GM19193 (cell line): ENCODE results near the gene TLX2.

Experiments used
- POLR2A ChIP-seq: IDR thresholded peaks from 4 replicates; pipeline ENCODE4 v1.6.1; 2011; ENCODE audit not compliant: insufficient read depth, insufficient read length; ENCODE audit errors: extremely low read depth

The TLX2 gene

GRCh38 chr2:74516650-74517049, 2.4 kb downstream of the TLX2 start:
- TF ChIP-seq POLR2A, result no peak

DNA sequence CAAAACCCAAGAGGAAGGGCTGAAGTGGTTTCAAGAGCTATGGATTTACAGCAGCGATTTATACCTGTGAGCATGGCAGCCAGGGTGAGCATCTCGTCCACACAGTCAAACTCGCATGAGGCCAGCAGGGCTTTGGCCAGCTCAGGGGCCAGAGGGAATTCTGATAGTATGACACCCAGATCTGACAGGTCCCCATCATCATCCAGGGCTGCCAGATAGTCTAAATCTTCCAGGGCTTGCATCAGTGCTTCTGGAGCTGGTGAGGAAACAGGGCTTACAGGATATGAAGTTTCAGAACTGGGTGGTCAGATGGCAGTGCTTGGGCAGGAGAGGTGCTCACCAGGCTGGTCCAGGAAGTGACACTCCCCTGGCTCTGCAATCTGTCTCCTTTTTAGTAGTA, 8.3 kb downstream of the TLX2 start:
- no peak for TF ChIP-seq POLR2A

DNA sequence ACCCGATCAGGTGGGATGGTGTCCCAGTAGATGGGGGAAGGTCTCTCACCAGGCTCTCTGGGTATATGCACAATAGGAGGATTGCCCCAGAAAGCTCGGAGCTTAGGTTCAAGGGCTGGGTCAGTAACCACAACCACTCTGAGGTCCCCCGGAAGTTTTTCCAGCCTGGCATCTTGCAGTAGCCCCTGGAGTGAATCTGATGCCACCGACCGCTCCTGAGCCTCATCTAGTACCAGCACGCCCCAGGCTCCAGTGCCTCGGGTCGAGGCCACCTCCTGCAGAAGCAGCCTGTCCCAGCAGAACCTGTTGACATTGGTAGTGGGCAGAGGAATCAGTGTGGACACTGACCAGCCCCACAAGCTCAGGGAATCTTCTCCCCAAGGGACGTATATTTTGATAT, 9.8 kb downstream of the TLX2 start:
- no peak for TF ChIP-seq POLR2A

DNA sequence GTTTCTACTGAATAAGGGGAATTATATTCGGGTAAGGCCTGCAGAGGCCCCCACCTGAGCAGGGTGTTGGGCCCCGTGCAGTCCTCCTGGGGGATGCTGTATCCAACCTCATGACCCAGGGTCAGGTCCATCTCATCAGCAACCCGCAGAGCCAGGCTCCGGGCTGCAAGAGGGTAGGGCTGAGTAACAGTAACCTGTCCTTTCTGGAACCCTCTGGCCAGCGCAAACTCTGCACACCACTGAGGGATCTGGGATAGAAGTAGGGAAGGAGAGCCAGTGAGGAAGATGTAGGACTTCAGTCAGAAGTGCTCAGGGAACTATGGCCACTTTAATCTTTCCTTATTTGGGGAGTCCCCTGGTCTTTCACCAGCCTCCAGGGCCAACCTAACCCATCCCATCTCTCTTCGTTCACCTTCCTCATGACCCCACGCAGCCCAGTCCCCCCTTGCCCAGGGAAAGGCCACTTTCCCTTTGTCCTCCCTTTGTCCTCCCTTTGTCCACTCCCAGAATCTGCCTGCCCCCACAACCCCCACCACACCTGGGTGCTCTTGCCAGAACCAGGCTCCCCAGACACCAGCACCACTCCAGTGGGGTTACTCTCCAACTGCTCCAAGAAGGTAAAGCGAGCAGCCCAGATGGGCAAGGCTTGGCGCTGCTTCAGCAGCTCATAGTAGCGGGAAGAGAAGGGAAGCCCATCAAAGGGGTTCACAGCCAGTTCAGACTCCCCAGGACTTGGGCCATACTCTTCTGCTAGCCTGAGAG, 10.9 kb downstream of the TLX2 start:
- no peak for TF ChIP-seq POLR2A

DNA sequence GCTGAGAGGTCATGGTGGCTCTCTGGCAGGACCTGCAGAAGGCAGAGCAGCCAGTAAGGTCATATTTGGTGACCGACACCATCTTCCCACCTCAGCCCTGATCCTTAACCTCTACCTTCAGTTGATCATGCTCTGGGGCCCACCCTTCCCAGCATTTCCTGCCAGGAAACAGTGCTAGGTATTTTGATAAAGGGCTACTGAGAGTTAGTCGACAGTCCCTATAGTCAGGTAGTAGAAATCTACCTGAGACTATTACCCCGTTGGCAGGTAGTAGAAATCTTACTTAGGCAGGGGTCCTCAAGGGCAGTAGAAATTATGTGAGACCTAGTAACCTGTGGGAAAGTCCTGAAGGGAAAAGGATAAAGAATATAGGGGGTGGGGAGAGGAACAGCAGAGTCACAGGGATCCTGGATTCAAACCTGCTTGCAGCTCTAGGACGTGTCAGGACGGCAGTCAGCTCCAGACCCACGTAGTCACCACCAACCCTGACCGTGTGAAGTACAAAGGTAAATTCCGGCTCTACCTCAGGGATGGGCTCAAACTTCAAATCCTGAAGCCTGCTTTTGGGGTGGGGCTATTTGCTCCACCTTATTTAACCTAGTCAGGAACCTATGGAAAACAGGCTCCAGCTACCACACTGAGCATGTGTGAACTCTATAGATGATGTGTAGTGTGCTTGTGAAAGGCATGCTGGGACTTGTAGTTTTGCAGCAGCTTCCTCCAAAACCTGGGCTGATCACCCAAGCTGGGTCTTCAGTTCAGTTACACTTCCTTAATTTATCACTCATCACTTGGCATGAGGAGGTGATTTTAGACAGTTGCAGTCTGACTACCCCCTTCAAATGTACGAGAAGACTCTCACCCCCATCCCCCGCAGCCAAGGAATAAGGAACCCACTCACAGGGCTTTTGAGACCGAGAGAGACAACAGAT, 11.7 kb downstream of the TLX2 start, which contains the start of gene DQX1:
Gene DQX1 (minus strand): TSS at position 515 of the 932 bp plus-strand sequence. CDS start 502 bp downstream, at position 13.
- no peak for TF ChIP-seq POLR2A

DNA sequence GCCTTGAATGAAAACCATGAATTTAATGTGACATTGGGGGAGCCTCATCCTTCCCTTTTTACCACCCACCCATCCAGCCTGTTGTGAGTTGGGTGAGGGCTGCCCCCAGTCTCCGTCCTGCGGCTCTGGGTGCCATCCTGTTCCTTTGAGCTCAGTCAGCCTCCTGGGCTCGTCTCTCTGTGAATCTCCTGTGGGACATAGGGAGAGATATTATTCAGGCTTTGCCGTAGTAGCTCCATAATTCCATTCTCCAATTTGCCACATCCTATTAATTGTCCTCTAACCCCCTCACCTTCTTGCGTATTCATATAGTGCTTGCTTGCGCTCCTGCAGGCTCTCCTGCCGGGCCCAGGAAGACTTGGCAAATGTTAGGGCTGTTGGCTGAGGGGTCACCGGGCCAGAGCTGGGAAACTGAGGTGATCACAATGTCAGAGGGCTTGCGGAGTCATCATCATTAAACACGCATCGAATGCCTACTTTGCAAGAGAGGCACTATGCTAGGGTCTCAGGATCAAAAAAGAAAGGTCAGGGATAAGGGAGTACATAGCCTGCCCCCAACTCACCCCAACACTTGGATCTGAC, 12.5 kb downstream of the TLX2 start:
- TF ChIP-seq POLR2A, result no peak

GRCh38 chr2:74527741-74528140, 13.5 kb downstream of the TLX2 start:
- TF ChIP-seq POLR2A, result no peak

- no peak for TF ChIP-seq POLR2A
These were observed 14.5 kb downstream of the TLX2 start for GRCh38 chr2:74528600-74529356.

DNA sequence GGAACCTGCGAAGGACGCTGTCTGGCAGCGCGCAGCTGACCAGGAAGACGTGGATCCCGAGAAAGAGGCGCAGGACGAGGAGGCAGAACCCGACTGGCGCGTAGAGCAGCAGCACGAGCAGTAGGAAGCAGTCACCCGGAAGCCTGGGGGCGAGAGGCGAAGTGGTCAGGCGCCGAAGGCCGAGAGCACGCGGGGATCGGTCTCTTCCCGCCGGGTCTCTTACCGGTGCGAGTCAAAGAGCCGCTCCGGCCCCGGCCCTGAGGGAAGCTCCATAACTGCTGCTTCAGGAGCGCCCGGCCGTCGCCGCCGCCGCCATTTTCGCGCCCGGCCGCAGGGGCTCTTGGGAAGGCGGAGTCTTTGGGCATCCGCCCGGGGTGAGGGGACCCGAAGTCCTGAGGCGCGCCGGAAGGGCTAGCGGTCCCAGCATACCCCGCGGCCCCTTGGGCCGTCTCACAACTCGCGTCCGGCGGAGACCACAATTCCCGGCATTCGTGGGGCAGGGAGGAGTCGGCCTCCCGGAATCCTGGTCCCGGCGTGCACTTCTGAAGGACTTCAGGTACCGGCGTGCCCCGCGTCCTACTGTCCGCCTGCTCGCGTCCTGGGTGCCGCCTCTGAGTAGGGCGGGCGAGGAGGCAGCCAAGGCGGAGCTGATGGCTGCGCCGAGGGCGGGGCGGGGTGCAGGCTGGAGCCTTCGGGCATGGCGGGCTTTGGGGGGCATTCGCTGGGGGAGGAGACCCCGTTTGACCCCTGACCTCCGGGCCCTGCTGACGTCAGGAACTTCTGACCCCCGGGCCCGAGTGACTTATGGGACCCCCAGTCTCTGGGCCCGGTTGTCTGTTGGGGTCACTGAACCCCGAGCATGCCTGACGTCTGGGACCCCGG, 15.3 kb downstream of the TLX2 start, which contains the start of the genes AUP1 and HTRA2:
Gene AUP1 (minus strand): TSS at position 350 of the 882 bp plus-strand sequence. CDS start 77 bp downstream, at position 273.
Gene HTRA2 (plus strand): TSS at position 577 of the 882 bp plus-strand sequence. CDS start 74 bp downstream, at position 651.
- TF ChIP-seq POLR2A, result peak; percentile 98

DNA sequence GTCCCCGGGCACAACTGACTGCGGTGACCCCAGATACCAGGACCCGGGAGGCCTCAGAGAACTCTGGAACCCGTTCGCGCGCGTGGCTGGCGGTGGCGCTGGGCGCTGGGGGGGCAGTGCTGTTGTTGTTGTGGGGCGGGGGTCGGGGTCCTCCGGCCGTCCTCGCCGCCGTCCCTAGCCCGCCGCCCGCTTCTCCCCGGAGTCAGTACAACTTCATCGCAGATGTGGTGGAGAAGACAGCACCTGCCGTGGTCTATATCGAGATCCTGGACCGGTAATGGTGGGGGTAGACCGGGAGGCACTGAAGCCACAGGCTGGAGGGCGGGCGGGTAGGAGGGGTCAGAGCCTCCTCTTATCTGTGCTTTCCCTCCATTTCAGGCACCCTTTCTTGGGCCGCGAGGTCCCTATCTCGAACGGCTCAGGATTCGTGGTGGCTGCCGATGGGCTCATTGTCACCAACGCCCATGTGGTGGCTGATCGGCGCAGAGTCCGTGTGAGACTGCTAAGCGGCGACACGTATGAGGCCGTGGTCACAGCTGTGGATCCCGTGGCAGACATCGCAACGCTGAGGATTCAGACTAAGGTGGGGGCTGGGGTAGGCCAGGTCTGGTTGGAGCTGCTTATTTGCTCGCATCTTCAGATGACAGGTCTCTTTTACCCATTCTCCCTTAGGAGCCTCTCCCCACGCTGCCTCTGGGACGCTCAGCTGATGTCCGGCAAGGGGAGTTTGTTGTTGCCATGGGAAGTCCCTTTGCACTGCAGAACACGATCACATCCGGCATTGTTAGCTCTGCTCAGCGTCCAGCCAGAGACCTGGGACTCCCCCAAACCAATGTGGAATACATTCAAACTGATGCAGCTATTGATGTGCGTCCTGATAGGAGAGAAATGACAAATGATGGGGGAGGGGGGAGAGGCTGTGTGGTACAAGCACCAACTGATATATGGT, 16.3 kb downstream of the TLX2 start:
- TF ChIP-seq POLR2A, result peak; percentile 51

DNA sequence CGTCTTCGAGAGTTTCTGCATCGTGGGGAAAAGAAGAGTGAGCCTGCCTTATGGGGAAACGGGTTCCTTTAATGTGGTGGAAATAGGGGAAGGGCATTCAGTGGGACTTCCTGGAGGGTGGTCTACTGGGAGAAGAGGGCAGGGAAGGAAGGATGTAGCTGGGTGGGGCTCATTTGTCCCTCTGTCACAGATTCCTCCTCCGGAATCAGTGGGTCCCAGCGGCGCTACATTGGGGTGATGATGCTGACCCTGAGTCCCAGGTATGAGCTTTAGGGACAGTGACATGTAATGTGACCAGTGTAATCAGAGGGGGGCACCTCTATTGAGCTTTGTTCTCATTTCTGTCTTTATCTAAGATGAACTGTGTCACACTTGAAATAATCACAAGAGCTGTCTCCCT, 17.4 kb downstream of the TLX2 start:
- TF ChIP-seq POLR2A, result no peak

GRCh38 chr2:74532222-74532621, 18.0 kb downstream of the TLX2 start:
- TF ChIP-seq POLR2A, result no peak
